SJCRH30 (cell line): ENCODE results near the gene LIN7B. TPM values are rescaled to one million over a fixed set of nuclear protein-coding genes. Genes with fewer than 3 reads are reported as not detected.

Source experiments
- DNase-seq, 2 experiments: peaks; one replicate each; pipeline ENCODE4 v3.0.0-alpha.2; 2015 to 2020
- H3K27ac ChIP-seq: fragments of 250-450 bp; sonication (Bioruptor Pico); 2 replicates; pipeline ENCODE4 v1.5.1; 2020; ENCODE audit warnings: mild to moderate bottlenecking, moderate library complexity
- H3K27me3 ChIP-seq: fragments of 250-450 bp; sonication (Bioruptor Pico); 2 replicates; pipeline ENCODE4 v1.5.1; 2020; ENCODE audit warnings: mild to moderate bottlenecking, moderate library complexity
- H3K36me3 ChIP-seq: fragments of 250-450 bp; sonication (Bioruptor Pico); 2 replicates; pipeline ENCODE4 v1.5.1; 2020; ENCODE audit warnings: mild to moderate bottlenecking, moderate library complexity
- H3K4me1 ChIP-seq: fragments of 250-450 bp; sonication (Bioruptor Pico); 2 replicates; pipeline ENCODE4 v1.5.1; 2020; ENCODE audit warnings: mild to moderate bottlenecking, moderate library complexity
- H3K4me3 ChIP-seq: fragments of 250-450 bp; sonication (Bioruptor Pico); 2 replicates; pipeline ENCODE4 v1.5.1; 2020; ENCODE audit warnings: mild to moderate bottlenecking, moderate library complexity
- H3K9me3 ChIP-seq: fragments of 250-450 bp; sonication (Bioruptor Pico); replicated peaks from 2 replicates; pipeline ENCODE4 v1.5.1; 2020; ENCODE audit warnings: mild to moderate bottlenecking, moderate library complexity
- total RNA-seq: library from RNA; depleted of rRNA; stranded (reverse); fragments of >200 nt; shearing (Covaris generic); gene quantifications from 2 replicates; pipeline ENCODE4 v1.2.3, GENCODE V29; 2014; rRNA removed

The LIN7B gene
- total RNA-seq, 1 experiment from 2014 or later = 4.1 TPM

GRCh38 chr19:49154279-49154678, 40.1 kb downstream of the LIN7B start:
- H3K27me3 ChIP-seq = no peaks in the 10 kb centered on the region
- DNase-seq = no peak
- no peak overlapping the region for H3K27ac ChIP-seq
- no peaks in the 10 kb centered on the region for H3K9me3 ChIP-seq
- no peaks in the 10 kb centered on the region for H3K36me3 ChIP-seq
- no peak overlapping the region for H3K4me3 ChIP-seq
- H3K4me1 ChIP-seq = peaks cover 17% of the 10 kb centered on the region

GRCh38 chr19:49155005-49155819, 41.0 kb downstream of the LIN7B start, which contains the start of gene HRC:
TSS of gene HRC (minus strand) at chr19:49155396. CDS start at chr19:49155237, 159 bp downstream.
- DNase-seq = peak; percentile 21 to 40
- Histone ChIP-seq H3K27ac (peak within 1 kb of the TSS; percentile 61), H3K4me3 (no peak within 1 kb of the TSS), H3K4me1 (peaks cover 17% of the 10 kb centered on the region), H3K27me3 (no peaks in the 10 kb centered on the region), H3K36me3 (no peaks in the 10 kb centered on the region), H3K9me3 (no peaks in the 10 kb centered on the region)

DNA sequence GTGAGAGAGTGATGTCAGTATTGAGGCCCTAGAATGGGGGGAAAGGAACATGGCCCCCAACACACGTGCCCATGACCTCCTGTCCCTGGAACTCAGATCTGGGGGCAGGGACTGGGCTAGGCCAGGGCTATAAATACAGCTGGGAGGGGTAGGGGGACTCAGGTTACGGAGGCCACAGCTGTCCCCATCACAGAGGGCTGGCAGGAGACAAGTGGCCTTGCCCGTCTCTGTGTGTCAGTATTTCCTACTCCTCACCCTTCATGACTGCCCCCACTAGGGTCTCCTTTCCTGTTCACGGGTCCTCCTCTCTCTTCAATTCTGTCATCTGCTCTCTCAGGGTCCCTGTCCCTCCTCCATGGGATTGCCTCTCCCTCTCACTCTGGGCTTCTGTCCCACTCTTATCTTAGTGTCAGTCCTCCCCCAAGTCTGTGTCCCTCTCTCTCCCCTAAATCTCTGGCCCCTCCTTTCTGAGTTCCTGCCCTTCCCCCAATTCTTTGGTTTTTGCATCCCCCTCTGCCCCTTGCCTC, 41.7 kb downstream of the LIN7B start:
- H3K27ac ChIP-seq = peak overlapping the region; percentile 61
- H3K4me3 ChIP-seq = no peak overlapping the region
- peaks cover 17% of the 10 kb centered on the region for H3K4me1 ChIP-seq

GRCh38 chr19:49157445-49158224, 43.5 kb downstream of the LIN7B start, which contains the start of gene TRPM4:
TSS of gene TRPM4 (plus strand) at chr19:49157792. CDS start at chr19:49157867, 75 bp downstream.
- H3K27ac ChIP-seq = no peak within 1 kb of the TSS; the same call in 1 of the 2 replicates
- peak within 1 kb of the TSS; percentile 63 for H3K4me3 ChIP-seq
- no peaks in the 10 kb centered on the region for H3K9me3 ChIP-seq
- H3K36me3 ChIP-seq = no peaks in the 10 kb centered on the region
- H3K4me1 ChIP-seq = peaks cover 17% of the 10 kb centered on the region
- DNase-seq = peak; percentile 90 to 91
- H3K27me3 ChIP-seq = no peaks in the 10 kb centered on the region

More for the DNA sequence above, 41.7 kb downstream of the LIN7B start:
- no peaks in the 10 kb centered on the region for H3K36me3 ChIP-seq
- DNase-seq = peak; percentile 88 to 89
- H3K27me3 ChIP-seq = no peaks in the 10 kb centered on the region
- no peaks in the 10 kb centered on the region for H3K9me3 ChIP-seq

DNA sequence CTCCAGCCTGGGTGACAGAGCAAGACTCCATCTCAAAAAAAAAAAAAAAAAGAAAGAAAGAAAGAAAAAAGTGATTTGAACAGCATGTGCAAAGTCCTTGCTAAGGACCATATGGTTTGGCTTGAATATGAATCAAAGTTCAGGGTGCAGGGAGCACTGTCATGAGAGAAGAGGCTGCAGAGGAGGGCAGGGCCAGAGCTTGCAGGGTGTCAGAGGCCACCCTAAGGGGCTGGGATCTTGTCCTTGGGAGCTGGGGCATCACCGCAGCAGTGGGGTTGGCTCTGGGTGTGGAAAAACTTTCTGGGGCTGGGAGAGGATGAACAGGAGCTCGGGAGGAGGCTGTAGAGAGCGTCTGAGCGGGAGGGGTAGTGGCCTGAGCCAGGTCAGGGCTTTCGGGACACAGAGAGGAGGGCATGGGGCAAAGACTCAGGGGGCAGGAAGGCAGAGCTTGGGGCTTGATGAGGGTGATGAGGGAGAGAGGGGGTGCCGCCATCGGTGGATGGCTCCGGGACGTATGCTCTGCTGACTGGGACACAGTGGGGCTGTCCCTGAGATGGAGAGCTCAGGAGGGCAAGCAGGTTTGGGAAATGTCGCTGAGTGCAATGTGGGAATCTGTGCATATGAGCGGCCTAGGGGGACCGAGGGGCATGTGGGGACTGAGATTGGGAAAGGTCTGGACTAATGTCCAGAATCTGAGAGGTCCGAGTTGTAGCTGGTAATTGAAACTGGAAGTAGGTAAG, 46.5 kb downstream of the LIN7B start:
- Histone ChIP-seq H3K4me3 (no peak overlapping the region), H3K9me3 (no peaks in the 10 kb centered on the region), H3K36me3 (no peaks in the 10 kb centered on the region), H3K27me3 (no peaks in the 10 kb centered on the region; the same call in 1 of the 2 replicates), H3K27ac (no peak overlapping the region), H3K4me1 (peaks cover 10% of the 10 kb centered on the region)
- DNase-seq = no peak

GRCh38 chr19:49161987-49162386, 47.8 kb downstream of the LIN7B start:
- H3K4me1 ChIP-seq = 0 out of 2 replicates have a peak, but pooled peaks cover 4% of the 10 kb centered on the region
- no peaks in the 10 kb centered on the region; the same call in 1 of the 2 replicates for H3K27me3 ChIP-seq
- H3K9me3 ChIP-seq = no peaks in the 10 kb centered on the region
- H3K4me3 ChIP-seq = no peak overlapping the region
- no peaks in the 10 kb centered on the region for H3K36me3 ChIP-seq
- DNase-seq = no peak
- no peak overlapping the region for H3K27ac ChIP-seq

- Histone ChIP-seq H3K27ac (no peak overlapping the region), H3K4me1 (no peaks in the 10 kb centered on the region), H3K27me3 (no peaks in the 10 kb centered on the region; the same call in 1 of the 2 replicates), H3K9me3 (no peaks in the 10 kb centered on the region), H3K36me3 (no peaks in the 10 kb centered on the region), H3K4me3 (no peak overlapping the region)
- DNase-seq = no peak
Observed at GRCh38 chr19:49165111-49165750, 51.1 kb downstream of the LIN7B start.

GRCh38 chr19:49165865-49166301, 51.7 kb downstream of the LIN7B start:
- Histone ChIP-seq H3K4me3 (no peak overlapping the region), H3K4me1 (no peaks in the 10 kb centered on the region), H3K27ac (no peak overlapping the region), H3K9me3 (no peaks in the 10 kb centered on the region), H3K36me3 (no peaks in the 10 kb centered on the region), H3K27me3 (no peaks in the 10 kb centered on the region; the same call in 1 of the 2 replicates)
- no peak for DNase-seq

GRCh38 chr19:49167857-49168409, 53.8 kb downstream of the LIN7B start:
- no peak for DNase-seq
- Histone ChIP-seq H3K9me3 (no peaks in the 10 kb centered on the region), H3K4me3 (no peak overlapping the region), H3K27me3 (no peaks in the 10 kb centered on the region; the same call in 1 of the 2 replicates), H3K36me3 (no peaks in the 10 kb centered on the region), H3K27ac (no peak overlapping the region), H3K4me1 (no peaks in the 10 kb centered on the region)

Other genes starting within 250 kb of the LIN7B start
- 19.3 and 26.6 TPM in 2 replicates for gene PLEKHA4, start 245.8 kb upstream of the LIN7B start, total RNA-seq
- gene PPP1R15A, start 241.9 kb upstream of the LIN7B start, total RNA-seq = 11.1 and 12.5 TPM in 2 replicates
- not detected in 2 replicates for gene TULP2, start 215.6 kb upstream of the LIN7B start, total RNA-seq
- gene NUCB1, start 214.1 kb upstream of the LIN7B start, total RNA-seq = 91.2 and 97.1 TPM in 2 replicates
- not detected in 2 replicates for gene DHDH, start 180.7 kb upstream of the LIN7B start, total RNA-seq
- gene BAX, start 159.5 kb upstream of the LIN7B start, total RNA-seq = 49.1 and 56.9 TPM in 2 replicates
- gene FTL, start 149.1 kb upstream of the LIN7B start, total RNA-seq = 1,133 and 1,259 TPM in 2 replicates
- 38.9 and 42.8 TPM in 2 replicates for gene GYS1, start 121.1 kb upstream of the LIN7B start, total RNA-seq
- gene RUVBL2, start 120.5 kb upstream of the LIN7B start, total RNA-seq = 139 and 152 TPM in 2 replicates
- gene LHB, start 97.3 kb upstream of the LIN7B start, total RNA-seq = not detected in 2 replicates
- gene CGB3, start 90.0 kb upstream of the LIN7B start, total RNA-seq = not detected in 2 replicates
- gene CGB2, start 82.5 kb upstream of the LIN7B start, total RNA-seq = not detected in 2 replicates
- not detected in 2 replicates for gene CGB1, start 77.5 kb upstream of the LIN7B start, total RNA-seq
- gene CGB5, start 70.5 kb upstream of the LIN7B start, total RNA-seq = not detected in 2 replicates
- gene CGB8, start 65.3 kb upstream of the LIN7B start, total RNA-seq = not detected in 2 replicates
- gene CGB7, start 56.6 kb upstream of the LIN7B start, total RNA-seq = not detected in 2 replicates
- gene NTF4, start 49.6 kb upstream of the LIN7B start, total RNA-seq = not detected in 2 replicates
- not detected in 2 replicates for gene KCNA7, start 41.7 kb upstream of the LIN7B start, total RNA-seq
- gene SNRNP70, start 28.9 kb upstream of the LIN7B start, total RNA-seq = 241 and 253 TPM in 2 replicates
- 0.99 and 1.7 TPM in 2 replicates for gene C19orf73, start 4.8 kb downstream of the LIN7B start, total RNA-seq
- 20.8 and 27.1 TPM in 2 replicates for gene PPFIA3, start 5.2 kb downstream of the LIN7B start, total RNA-seq
- 2.1 and 3.2 TPM in 2 replicates for gene HRC, start 41.0 kb downstream of the LIN7B start, total RNA-seq
- 1.2 and 1.8 TPM in 2 replicates for gene TRPM4, start 43.4 kb downstream of the LIN7B start, total RNA-seq
- gene SLC6A16, start 210.8 kb downstream of the LIN7B start, total RNA-seq = 0.33 and 0.40 TPM in 2 replicates
- not detected in 2 replicates for gene CD37, start 221.0 kb downstream of the LIN7B start, total RNA-seq
- 72.1 and 72.3 TPM in 2 replicates for gene TEAD2, start 248.0 kb downstream of the LIN7B start, total RNA-seq
- gene DKKL1, start 249.5 kb downstream of the LIN7B start, total RNA-seq = 0.13 and 0.24 TPM in 2 replicates